GM12878 (cell line): ENCODE results near the gene SIGLEC14. TPM values are rescaled to one million over a fixed set of nuclear protein-coding genes. Genes with fewer than 3 reads are reported as not detected.

Source experiments
- ATF2 ChIP-seq: IDR thresholded peaks from 2 replicates; pipeline ENCODE4 v1.6.1; 2012; ENCODE audit warnings: low read length, inconsistent platforms
- BACH1 ChIP-seq: fragments of 450-650 bp; IDR thresholded peaks from 2 replicates; pipeline ENCODE4 v1.6.1; 2017; ENCODE audit warnings: mild to moderate bottlenecking, borderline replicate concordance
- BRCA1 ChIP-seq: IDR thresholded peaks from 2 replicates; pipeline ENCODE4 v1.6.1; 2011; ENCODE audit warnings: low read depth, low read length, improper control_type of control experiment
- CBX3 ChIP-seq: fragments of 200-600 bp; sonication (generic); IDR thresholded peaks from 2 replicates; pipeline ENCODE4 v1.6.1; 2016; ENCODE audit warnings: low read depth, borderline replicate concordance
- CTCF ChIP-seq, 3 experiments: IDR thresholded peaks in 2 of 3; conservative IDR thresholded peaks in 1 of 3; 2 replicates each; pipeline ENCODE4 v1.5.1; 2011; ENCODE audit warnings: low read depth in 3 of 3, low read length in 3 of 3, mild to moderate bottlenecking in 3 of 3, control low read depth in 2 of 3, moderate library complexity in 2 of 3, inconsistent platforms in 1 of 3, mixed read lengths in 1 of 3; ENCODE audit not compliant: control insufficient read depth in 2 of 3, insufficient read depth in 1 of 3; ENCODE audit errors: extremely low read depth in 1 of 3
- E2F4 ChIP-seq: IDR thresholded peaks from 2 replicates; pipeline ENCODE4 v1.6.1; 2012; ENCODE audit warnings: low read depth, low read length, improper control_type of control experiment
- FOXK2 ChIP-seq: fragments of 450-650 bp; IDR thresholded peaks from 2 replicates; pipeline ENCODE4 v1.6.1; 2017; ENCODE audit warnings: mild to moderate bottlenecking, moderate library complexity
- FOXM1 ChIP-seq: IDR thresholded peaks from 2 replicates; pipeline ENCODE4 v1.6.1; 2012; ENCODE audit warnings: low read depth, mild to moderate bottlenecking, inconsistent platforms, low read length, moderate library complexity
- IRF3 ChIP-seq: fragments of 450-650 bp; IDR thresholded peaks from 2 replicates; pipeline ENCODE4 v1.6.1; 2014; ENCODE audit warnings: mild to moderate bottlenecking
- NFIC ChIP-seq: IDR thresholded peaks from 2 replicates; pipeline ENCODE4 v1.6.1; 2012; ENCODE audit warnings: low read depth, mild to moderate bottlenecking, inconsistent platforms, low read length, moderate library complexity
- NR2C1 ChIP-seq: fragments of 450-650 bp; IDR thresholded peaks from 2 replicates; pipeline ENCODE4 v1.6.1; 2017; ENCODE audit warnings: antibody characterized with exemption, mild to moderate bottlenecking, moderate library complexity
- PBX3 ChIP-seq: IDR thresholded peaks from 2 replicates; pipeline ENCODE4 v1.6.1; 2011; ENCODE audit warnings: mild to moderate bottlenecking, low read depth, low read length, moderate library complexity; ENCODE audit not compliant: insufficient replicate concordance
- POLR2AphosphoS2 ChIP-seq: IDR thresholded peaks from 2 replicates; pipeline ENCODE4 v1.6.1; 2011; ENCODE audit warnings: low read depth, mild to moderate bottlenecking, low read length, improper control_type of control experiment, moderate library complexity
- RCOR1 ChIP-seq: conservative IDR thresholded peaks from 2 replicates; pipeline ENCODE4 v1.6.1; 2012; ENCODE audit warnings: low read depth, low read length, improper control_type of control experiment
- SIX5 ChIP-seq: IDR thresholded peaks from 2 replicates; pipeline ENCODE4 v1.6.1; 2011; ENCODE audit warnings: mild to moderate bottlenecking, low read depth, low read length, moderate library complexity; ENCODE audit not compliant: severe bottlenecking
- SMAD5 ChIP-seq: IDR thresholded peaks from 2 replicates; pipeline ENCODE4 v1.6.1; 2016; ENCODE audit warnings: antibody characterized with exemption, low read depth
- SPI1 ChIP-seq: IDR thresholded peaks from 2 replicates; pipeline ENCODE4 v1.6.1; 2011; ENCODE audit warnings: low read depth, mild to moderate bottlenecking, low read length, moderate library complexity, borderline replicate concordance; ENCODE audit not compliant: insufficient read depth
- SREBF1 ChIP-seq: IDR thresholded peaks from 2 replicates; pipeline ENCODE4 v1.6.1; 2012; ENCODE audit warnings: mild to moderate bottlenecking, low read length
- SUZ12 ChIP-seq: fragments of 200-600 bp; sonication (generic); IDR thresholded peaks from one replicate; pipeline ENCODE4 v1.6.1; 2018; ENCODE audit warnings: antibody characterized with exemption, mild to moderate bottlenecking; ENCODE audit not compliant: unreplicated experiment
- TCF12 ChIP-seq: IDR thresholded peaks from 2 replicates; pipeline ENCODE4 v1.6.1; 2011; ENCODE audit warnings: low read depth, mild to moderate bottlenecking, low read length
- WRNIP1 ChIP-seq: IDR thresholded peaks from 2 replicates; pipeline ENCODE4 v1.6.1; 2011; ENCODE audit warnings: low read depth, low read length, improper control_type of control experiment, borderline replicate concordance
- YY1 ChIP-seq: IDR thresholded peaks from 2 replicates; pipeline ENCODE4 v1.6.1; 2011; ENCODE audit warnings: low read depth, mild to moderate bottlenecking, low read length
- ZBTB33 ChIP-seq: fragments of 450-650 bp; IDR thresholded peaks from 2 replicates; pipeline ENCODE4 v1.6.1; 2017; ENCODE audit warnings: mild to moderate bottlenecking
- ZNF217 ChIP-seq: fragments of 450-650 bp; IDR thresholded peaks from 2 replicates; pipeline ENCODE4 v1.6.1; 2017; ENCODE audit warnings: antibody characterized with exemption, mild to moderate bottlenecking
- polyA plus RNA-seq, 11 experiments: library from polyadenylated mRNA; depleted of rRNA in 4 of 11; unstranded in 6 of 11; stranded (reverse) in 5 of 11; fragments of >200 nt; fragmentation: Nextera tagmentation in 4 of 11; fragmentation: Illumina TruSeq in 1 of 11; extraction: Ambion mirVana in 4 of 11; extraction: Trizol in 1 of 11; gene quantifications; 1 replicate in 1 of 11; 2 replicates in 10 of 11; pipeline versions ENCODE4 v1.2.1 to v1.2.3, GENCODE V29; 2011 to 2016; ENCODE audit warnings: inconsistent platforms in 2 of 11, missing spikeins in 2 of 11, low read depth in 1 of 11
- total RNA-seq, 4 experiments: library from RNA; depleted of rRNA in 3 of 4; stranded (reverse); fragments of >200 nt in 3 of 4; fragmentation: Illumina TruSeq in 1 of 4; extraction: Trizol in 1 of 4; gene quantifications; 2 replicates each; pipeline versions ENCODE4 v1.2.1 to v1.2.3, GENCODE V29; 2013 to 2021

SIGLEC14 gene
- total and polyA plus RNA-seq, 10 of the 15 experiments (the other 5 are each of a cell fraction or from before 2014, with no cell fraction given): 0.57 to 8.4 (median 4.6) TPM

- no peak for TF ChIP-seq E2F4
- TF ChIP-seq ATF2: peak; percentile 96
- TF ChIP-seq NFIC: peak; percentile 98
- no peak for TF ChIP-seq ZNF217
- TF ChIP-seq SUZ12: no peak
- TF ChIP-seq NR2C1: no peak
- TF ChIP-seq SREBF1: no peak
- no peak for TF ChIP-seq CBX3
- TF ChIP-seq PBX3: peak; percentile 33
- no peak for TF ChIP-seq BRCA1
- no peak for TF ChIP-seq ZBTB33
- TF ChIP-seq RCOR1: no peak
- TF ChIP-seq YY1: peak; percentile 34; the same call in 1 of the 2 replicates
- TF ChIP-seq POLR2AphosphoS2: no peak
- TF ChIP-seq TCF12: peak; percentile 100
- peak; percentile 97 for TF ChIP-seq SPI1
- no peak for TF ChIP-seq FOXK2
- peak; percentile 99 for TF ChIP-seq FOXM1
- no peak for TF ChIP-seq WRNIP1
- TF ChIP-seq SIX5: peak; percentile 31
- peak; percentile 95 for TF ChIP-seq BACH1
- TF ChIP-seq SMAD5: no peak
- TF ChIP-seq IRF3: no peak
- no peak for TF ChIP-seq CTCF (IDR thresholded peaks at IDR 0.05 in 2 of 3, conservative IDR thresholded peaks at IDR 0.05 in 1 of 3; ENCODE audit: control insufficient read depth in 2 of 3, extremely low read depth in 1 of 3, insufficient read depth in 1 of 3, low read depth in 3 of 3, low read length in 3 of 3)
These were observed 39.5 kb downstream of the SIGLEC14 start (continued) for GRCh38 chr19:51607077-51607476.
